Loucy (cell line): ENCODE results near the gene CASK.

ENCODE experiments used
- H2AFZ ChIP-seq: fragments of 200-600 bp; sonication (generic); 2 replicates; pipeline ENCODE4 v1.6.0; 2016; ENCODE audit warnings: antibody characterized with exemption, mild to moderate bottlenecking, low read length, moderate library complexity
- H3F3A ChIP-seq: fragments of 200-600 bp; 2 replicates; pipeline ENCODE4 v1.6.0; 2016; ENCODE audit warnings: antibody characterized with exemption, low read depth, mild to moderate bottlenecking
- H3K27me3 ChIP-seq: fragments of 200-600 bp; sonication (generic); 2 replicates; pipeline ENCODE4 v1.6.1; 2014; ENCODE audit warnings: low read length, mild to moderate bottlenecking; ENCODE audit not compliant: insufficient read depth, poor library complexity, severe bottlenecking
- H3K36me3 ChIP-seq: fragments of 200-600 bp; sonication (generic); 2 replicates; pipeline ENCODE4 v1.6.1; 2016; ENCODE audit warnings: low read length; ENCODE audit not compliant: insufficient read depth
- H3K4me1 ChIP-seq: fragments of 200-600 bp; sonication (generic); 2 replicates; pipeline ENCODE4 v1.5.1; 2014; ENCODE audit warnings: low read length, mild to moderate bottlenecking; ENCODE audit not compliant: insufficient read depth, poor library complexity, severe bottlenecking
- H3K4me2 ChIP-seq: fragments of 200-600 bp; sonication (generic); 2 replicates; pipeline ENCODE4 v1.6.0; 2014; ENCODE audit warnings: antibody characterized with exemption, low read length, low read depth, mild to moderate bottlenecking; ENCODE audit not compliant: poor library complexity, severe bottlenecking
- H3K4me3 ChIP-seq: fragments of 200-600 bp; sonication (generic); 2 replicates; pipeline ENCODE4 v1.5.1; 2014; ENCODE audit warnings: low read length, mild to moderate bottlenecking, mixed read lengths; ENCODE audit not compliant: poor library complexity, severe bottlenecking
- H3K79me2 ChIP-seq: fragments of 200-600 bp; sonication (generic); 2 replicates; pipeline ENCODE4 v1.6.1; 2014; ENCODE audit warnings: low read length; ENCODE audit not compliant: insufficient read depth
- H3K9ac ChIP-seq: fragments of 200-600 bp; sonication (generic); 2 replicates; pipeline ENCODE4 v1.6.0; 2014; ENCODE audit warnings: mild to moderate bottlenecking, low read depth, low read length, moderate library complexity; ENCODE audit not compliant: poor library complexity, severe bottlenecking
- H3K9me2 ChIP-seq: fragments of 200-600 bp; sonication (generic); replicated peaks from 2 replicates; pipeline ENCODE4 v1.6.1; 2016; ENCODE audit warnings: low read depth, low read length, mixed read lengths
- H3K9me3 ChIP-seq: fragments of 200-600 bp; sonication (generic); 2 replicates; pipeline ENCODE4 v1.6.1; 2014; ENCODE audit warnings: mild to moderate bottlenecking, antibody characterized with exemption, low read length, low read depth; ENCODE audit not compliant: insufficient read depth
- H4K20me1 ChIP-seq: fragments of 200-600 bp; sonication (generic); 2 replicates; pipeline ENCODE4 v1.6.0; 2014; ENCODE audit warnings: antibody characterized with exemption, low read length, mild to moderate bottlenecking; ENCODE audit not compliant: insufficient read depth, poor library complexity, severe bottlenecking
- EZH2phosphoT487 ChIP-seq: fragments of 200-600 bp; IDR thresholded peaks from 2 replicates; pipeline ENCODE4 v1.6.1; 2018; ENCODE audit warnings: antibody characterized with exemption, mild to moderate bottlenecking, moderate library complexity, borderline replicate concordance
- TF ChIP-seq, protein P1 (sequence below): fragments of 200-600 bp; sonication (generic); conservative IDR thresholded peaks from 2 replicates; pipeline ENCODE4 v1.5.1; 2014; ENCODE audit warnings: mild to moderate bottlenecking, antibody characterized with exemption, low read length

Gene CASK

DNA sequence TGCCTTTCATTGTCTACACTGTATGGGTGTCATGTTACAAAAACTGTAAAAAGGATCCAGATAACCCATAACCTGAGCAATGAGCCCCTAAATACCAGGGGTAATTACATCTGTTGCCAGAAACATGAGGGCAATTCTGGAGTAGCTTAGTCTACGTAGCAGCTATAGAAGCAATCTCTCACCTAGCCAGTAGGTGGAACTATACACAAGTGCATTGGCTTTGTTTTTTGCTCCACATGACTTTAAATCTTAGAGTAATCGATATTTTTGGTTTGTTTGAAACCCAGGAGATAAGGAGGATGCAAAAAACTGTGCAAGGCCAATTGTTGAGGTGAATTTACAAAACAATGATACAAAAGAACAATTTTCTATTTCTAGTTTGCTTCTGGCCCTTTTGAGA lies 141.9 kb downstream of the CASK start:
- Histone ChIP-seq H3K36me3 (peaks cover 17% of the 10 kb centered on the region; the same call in 1 of the 2 replicates), H3K27me3 (no peaks in the 10 kb centered on the region), H3K4me1 (no peaks in the 10 kb centered on the region), H3K4me3 (no peak overlapping the region), H3F3A (no peaks in the 10 kb centered on the region), H3K79me2 (no peaks in the 10 kb centered on the region), H4K20me1 (no peaks in the 10 kb centered on the region), H3K9ac (no peak overlapping the region), H3K9me2 (no peaks in the 10 kb centered on the region), H3K4me2 (no peak overlapping the region), H2AFZ (no peak overlapping the region), H3K9me3 (no peaks in the 10 kb centered on the region)
- TF ChIP-seq, protein P1, sequence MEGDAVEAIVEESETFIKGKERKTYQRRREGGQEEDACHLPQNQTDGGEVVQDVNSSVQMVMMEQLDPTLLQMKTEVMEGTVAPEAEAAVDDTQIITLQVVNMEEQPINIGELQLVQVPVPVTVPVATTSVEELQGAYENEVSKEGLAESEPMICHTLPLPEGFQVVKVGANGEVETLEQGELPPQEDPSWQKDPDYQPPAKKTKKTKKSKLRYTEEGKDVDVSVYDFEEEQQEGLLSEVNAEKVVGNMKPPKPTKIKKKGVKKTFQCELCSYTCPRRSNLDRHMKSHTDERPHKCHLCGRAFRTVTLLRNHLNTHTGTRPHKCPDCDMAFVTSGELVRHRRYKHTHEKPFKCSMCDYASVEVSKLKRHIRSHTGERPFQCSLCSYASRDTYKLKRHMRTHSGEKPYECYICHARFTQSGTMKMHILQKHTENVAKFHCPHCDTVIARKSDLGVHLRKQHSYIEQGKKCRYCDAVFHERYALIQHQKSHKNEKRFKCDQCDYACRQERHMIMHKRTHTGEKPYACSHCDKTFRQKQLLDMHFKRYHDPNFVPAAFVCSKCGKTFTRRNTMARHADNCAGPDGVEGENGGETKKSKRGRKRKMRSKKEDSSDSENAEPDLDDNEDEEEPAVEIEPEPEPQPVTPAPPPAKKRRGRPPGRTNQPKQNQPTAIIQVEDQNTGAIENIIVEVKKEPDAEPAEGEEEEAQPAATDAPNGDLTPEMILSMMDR, result peak; percentile 68
- no peak for TF ChIP-seq EZH2phosphoT487

- no peak overlapping the region for H3K9ac ChIP-seq
- no peaks in the 10 kb centered on the region for H3F3A ChIP-seq
- H3K9me3 ChIP-seq, result no peaks in the 10 kb centered on the region
- no peaks in the 10 kb centered on the region for H3K9me2 ChIP-seq
- H3K27me3 ChIP-seq, result no peaks in the 10 kb centered on the region
- H3K4me1 ChIP-seq, result no peaks in the 10 kb centered on the region
- TF ChIP-seq, protein P1, result no peak
- TF ChIP-seq EZH2phosphoT487, result no peak
- H2AFZ ChIP-seq, result no peak overlapping the region
- peaks cover 6% of the 10 kb centered on the region; the same call in 1 of the 2 replicates for H3K36me3 ChIP-seq
- H4K20me1 ChIP-seq, result no peaks in the 10 kb centered on the region
- H3K79me2 ChIP-seq, result no peaks in the 10 kb centered on the region
- H3K4me2 ChIP-seq, result no peak overlapping the region
- no peak overlapping the region for H3K4me3 ChIP-seq
Observed at GRCh38 chrX:41779941-41780340, 143.4 kb downstream of the CASK start.

- Histone ChIP-seq H2AFZ (no peak overlapping the region), H3F3A (no peaks in the 10 kb centered on the region), H3K79me2 (no peaks in the 10 kb centered on the region), H3K36me3 (peaks cover 6% of the 10 kb centered on the region; the same call in 1 of the 2 replicates), H4K20me1 (no peaks in the 10 kb centered on the region), H3K9me3 (no peaks in the 10 kb centered on the region), H3K9ac (no peak overlapping the region), H3K4me1 (no peaks in the 10 kb centered on the region), H3K9me2 (no peaks in the 10 kb centered on the region), H3K4me2 (no peak overlapping the region), H3K4me3 (no peak overlapping the region), H3K27me3 (no peaks in the 10 kb centered on the region)
- no peak for TF ChIP-seq EZH2phosphoT487
- TF ChIP-seq, protein P1, result no peak
Observed at GRCh38 chrX:41779030-41779564, 144.3 kb downstream of the CASK start.
